Motor neuron (in vitro differentiated cells): ENCODE measurements around the gene CACNG6. TPM values are rescaled to one million over a fixed set of nuclear protein-coding genes. Genes with fewer than 3 reads are reported as not detected.

Experiments used
- ATAC-seq, 8 experiments: fragments of 200-7000 bp; cut with Tn5 transposase; replicated peaks in 6 of 8; 2 replicates each; pipeline ENCODE4 v1.8.0; 2021; ENCODE audit warnings: mild to moderate bottlenecking in 8 of 8, moderate library complexity in 8 of 8
- H3K27ac ChIP-seq, 2 donors: fragments of 250-450 bp; sonication (Bioruptor Pico); 2 replicates each; pipeline ENCODE4 v1.9.0; 2021; ENCODE audit warnings: antibody characterized with exemption in 2 of 2, mild to moderate bottlenecking in 2 of 2, moderate library complexity in 1 of 2
- H3K4me1 ChIP-seq, 2 donors: fragments of 250-450 bp; sonication (Bioruptor Pico); replicated peaks in 1 of 2; 2 replicates each; pipeline ENCODE4 v1.6.1; 2021; ENCODE audit warnings: antibody characterized with exemption in 2 of 2, mild to moderate bottlenecking in 2 of 2, moderate library complexity in 1 of 2
- H3K4me3 ChIP-seq, 5 donors: fragments of 250-450 bp; sonication (Bioruptor Pico); 2 replicates each; pipeline ENCODE4 v1.9.0; 2021; ENCODE audit warnings: antibody characterized with exemption in 5 of 5, mild to moderate bottlenecking in 5 of 5, moderate library complexity in 4 of 5
- WGBS, 10 experiments: fragments of 450-650 bp; shearing (Covaris generic); methylation state at CpG; one replicate each; pipeline ENCODE4 v1.0.0; 2022; 5-methylcytosine and 5-hydroxymethylcytosine counted together
- in situ Hi-C, 9 experiments: fragments of 400-800 bp; cut with MboI; loops; one replicate each; pipeline ENCODE4 v1.15.0; 2021; ENCODE audit warnings: low sequenced_read_pairs in 9 of 9, low pct_unique_long_range_greater_than_20kb in 2 of 9; ENCODE audit not compliant: unreplicated experiment in 9 of 9
- total RNA-seq, 8 experiments: library from RNA; unstranded; fragments of 300-600 nt; gene quantifications; 2 replicates each; pipeline versions ENCODE4 v1.2.3 to v1.2.4, GENCODE V29; 2022

Gene CACNG6
- total RNA-seq, 8 experiments from 2014 or later = 0.15 to 2.2 (median 1.0) TPM; not detected in 1

GRCh38 chr19:54040003-54040402, 48.6 kb downstream of the CACNG6 start:
- in situ Hi-C loops = loop anchor here in 1 of 9 experiments (25.0 kb wide), 1 partner anchor 228 kb away; the partner anchor contains the start of gene NLRP12
- Histone ChIP-seq H3K27ac (no peak overlapping the region), H3K4me3 (no peak overlapping the region), H3K4me1 (peaks cover 0 to 6% of the 10 kb centered on the region in 2 donors)
- WGBS, 10 experiments = 30 to 90% (median 86%) methylated on average over 1 to 4 of the region's 4 CpGs; no CpG with 5 or more reads in 1 of the 10 experiments
- ATAC-seq = no peak

- 25 to 83% (median 69%) methylated on average over 1 to 8 of the region's 9 CpGs; no CpG with 5 or more reads in 4 of the 10 experiments for WGBS, 10 experiments
- no peak overlapping the region for H3K27ac ChIP-seq
- in situ Hi-C loops = loop anchor here in 1 of 9 experiments (25.0 kb wide), 1 partner anchor 230 kb away; the partner anchor contains the start of gene NLRP12
- ATAC-seq = no peak
- H3K4me1 ChIP-seq = no peaks in the 10 kb centered on the region
- H3K4me3 ChIP-seq = no peak overlapping the region
Observed at GRCh38 chr19:54041969-54042606, 50.7 kb downstream of the CACNG6 start.

- ATAC-seq = no peak
- in situ Hi-C loops = loop anchor here in 1 of 9 experiments (25.0 kb wide), 1 partner anchor 231 kb away; the partner anchor contains the start of gene NLRP12
- H3K4me1 ChIP-seq = no peaks in the 10 kb centered on the region
- WGBS, 10 experiments = 17 to 89% (median 61%) methylated on average over 1 to 2 of the region's 3 CpGs; no CpG with 5 or more reads in 4 of the 10 experiments
- no peak overlapping the region for H3K27ac ChIP-seq
- no peak overlapping the region for H3K4me3 ChIP-seq
Observed at GRCh38 chr19:54042989-54043388, 51.6 kb downstream of the CACNG6 start.

GRCh38 chr19:54045771-54046170, 54.3 kb downstream of the CACNG6 start:
- no peaks in the 10 kb centered on the region for H3K4me1 ChIP-seq
- no peak overlapping the region for H3K4me3 ChIP-seq
- WGBS, 10 experiments = 18 to 100% (median 71%) methylated on average over 1 to 2 of the region's 2 CpGs
- no peak for ATAC-seq
- in situ Hi-C loops = loop anchor here in 1 of 9 experiments (25.0 kb wide), 1 partner anchor 233 kb away; the partner anchor contains the start of gene NLRP12
- no peak overlapping the region for H3K27ac ChIP-seq

- Histone ChIP-seq H3K27ac (no peak overlapping the region), H3K4me1 (no peaks in the 10 kb centered on the region), H3K4me3 (no peak overlapping the region)
- 20 to 100% (median 60%) methylated on average over 2 to 3 of the region's 4 CpGs; no CpG with 5 or more reads in 2 of the 10 experiments for WGBS, 10 experiments
- in situ Hi-C loops = loop anchor here in 1 of 9 experiments (25.0 kb wide), 1 partner anchor 235 kb away; the partner anchor contains the start of gene NLRP12
- ATAC-seq = no peak
Observed at GRCh38 chr19:54047616-54048015, 56.2 kb downstream of the CACNG6 start.

Other genes starting within 250 kb of the CACNG6 start
- gene NLRP12, start 167.3 kb upstream of the CACNG6 start, total RNA-seq = 1 to 10 TPM in 1 of 8 experiments, under 1 TPM in 3, not detected in 4; 0.14 to 1.5 (median 0.52) TPM
- gene MYADM, start 123.8 kb upstream of the CACNG6 start, total RNA-seq = 10 to 100 TPM in 5 of 8 experiments, 1 to 10 TPM in 3; 2.1 to 26.7 (median 11.6) TPM
- 1 to 10 TPM in 4 of 8 experiments, under 1 TPM in 4; 0.10 to 2.4 (median 0.91) TPM for gene PRKCG, start 109.4 kb upstream of the CACNG6 start, total RNA-seq
- gene CACNG7, start 82.4 kb upstream of the CACNG6 start, total RNA-seq = 10 to 100 TPM in 4 of 8 experiments, 1 to 10 TPM in 1, under 1 TPM in 3; 0.27 to 26.3 (median 12.1) TPM
- gene CACNG8, start 28.7 kb upstream of the CACNG6 start, total RNA-seq = 1 to 10 TPM in 7 of 8 experiments, under 1 TPM in 1; 0.15 to 6.1 (median 1.6) TPM
- 1 to 10 TPM in 1 of 8 experiments, not detected in 7; 1.7 TPM for gene VSTM1, start 72.3 kb downstream of the CACNG6 start, total RNA-seq
- gene TARM1, start 89.7 kb downstream of the CACNG6 start, total RNA-seq = not detected
- gene OSCAR, start 109.2 kb downstream of the CACNG6 start, total RNA-seq = under 1 TPM; 0.11 to 0.95 (median 0.22) TPM
- gene NDUFA3, start 111.2 kb downstream of the CACNG6 start, total RNA-seq = 100 to 1,000 TPM; 188 to 271 (median 210) TPM
- gene TFPT, start 124.0 kb downstream of the CACNG6 start, total RNA-seq = 10 to 100 TPM; 14.9 to 34.7 (median 20.8) TPM
- 10 to 100 TPM; 29.5 to 78.7 (median 59.3) TPM for gene PRPF31, start 124.1 kb downstream of the CACNG6 start, total RNA-seq
- gene CNOT3, start 146.1 kb downstream of the CACNG6 start, total RNA-seq = 10 to 100 TPM in 4 of 8 experiments, 1 to 10 TPM in 4; 8.4 to 47.1 (median 13.0) TPM
- gene LENG1, start 168.1 kb downstream of the CACNG6 start, total RNA-seq = 10 to 100 TPM in 6 of 8 experiments, 1 to 10 TPM in 2; 8.2 to 12.5 (median 10.9) TPM
- 1 to 10 TPM in 6 of 8 experiments, under 1 TPM in 2; 0.76 to 2.8 (median 1.5) TPM for gene TMC4, start 181.5 kb downstream of the CACNG6 start, total RNA-seq
- gene MBOAT7, start 197.9 kb downstream of the CACNG6 start, total RNA-seq = 10 to 100 TPM; 20.5 to 59.8 (median 30.3) TPM
- 10 to 100 TPM; 29.7 to 69.7 (median 43.1) TPM for gene TSEN34, start 199.7 kb downstream of the CACNG6 start, total RNA-seq
- 1,000 to 10,000 TPM; 1,240 to 1,920 (median 1,801) TPM for gene RPS9, start 209.2 kb downstream of the CACNG6 start, total RNA-seq
- 1 to 10 TPM in 2 of 8 experiments, under 1 TPM in 6; 0.13 to 1.7 (median 0.43) TPM for gene LILRB3, start 231.4 kb downstream of the CACNG6 start, total RNA-seq